A673 (cell line): Measurements from ENCODE around the gene GAB2.

Experiments
- CTCF ChIP-seq: fragments of 300-800, 200-600 bp; sonication (generic); conservative IDR thresholded peaks from 2 replicates; pipeline ENCODE4 v1.5.1; 2017; ENCODE audit warnings: low read depth, mild to moderate bottlenecking, antibody characterized with exemption, low read length, moderate library complexity, mixed read lengths
- EZH2 ChIP-seq: fragments of 200-600 bp; sonication (generic); IDR thresholded peaks from 2 replicates; pipeline ENCODE4 v1.6.1; 2017; ENCODE audit warnings: borderline replicate concordance, low read depth, mild to moderate bottlenecking, mixed read lengths, antibody characterized with exemption, low read length; ENCODE audit not compliant: poor library complexity, severe bottlenecking

GRCh38 chr11:78300108-78300839 lies 117.3 kb downstream of the GAB2 start:
- TF ChIP-seq CTCF: no peak
- TF ChIP-seq EZH2: no peak
